SK-N-SH (cell line): ENCODE measurements around the gene TMEM87B. TPM values are rescaled to one million over a fixed set of nuclear protein-coding genes. Genes with fewer than 3 reads are reported as not detected.

ENCODE experiments used
- CTCF ChIA-PET: fragments of 300-600, 350-600 bp; formaldehyde crosslinking; extraction: SDS; loops from one replicate; lab custom pipeline; 2021; lab: Yijun Ruan, JAX
- POLR2A ChIA-PET: fragments of 350-600 bp; sonication (Branson Sonifier 250); formaldehyde crosslinking; extraction: SDS; loops from one replicate; lab custom pipeline; 2020; ENCODE audit warnings: antibody characterized with exemption, inconsistent platforms; lab: Yijun Ruan, JAX
- DNase-seq: peaks from one replicate; pipeline ENCODE4 v3.0.0; 2012
- H2AFZ ChIP-seq: fragments of 200-600 bp; sonication (generic); 2 replicates; pipeline ENCODE4 v1.8.1; 2016; ENCODE audit warnings: antibody characterized with exemption, mild to moderate bottlenecking, low read depth
- H3F3A ChIP-seq: fragments of 200-600 bp; sonication (generic); replicated peaks from 2 replicates; pipeline ENCODE3; 2016; ENCODE audit warnings: antibody characterized with exemption, mild to moderate bottlenecking; ENCODE audit not compliant: insufficient read depth
- H3K27ac ChIP-seq, 2 experiments: fragments of 200-500 bp in 1 of 2; fragments of 200-600 bp in 1 of 2; sonication (Bioruptor generic) in 1 of 2; sonication (generic), shearing (Covaris generic) in 1 of 2; 2 replicates each; pipeline versions ENCODE4 v1.5.1 to v1.6.1; 2014 to 2016; ENCODE audit warnings: low read depth in 2 of 2, inconsistent platforms in 1 of 2, low read length in 1 of 2, mild to moderate bottlenecking in 1 of 2, mixed read lengths in 1 of 2
- H3K27me3 ChIP-seq: fragments of 200-600 bp; sonication (generic), shearing (Covaris generic); 2 replicates; pipeline ENCODE4 v1.6.1; 2016; ENCODE audit warnings: mixed run types; ENCODE audit not compliant: insufficient read depth
- H3K36me3 ChIP-seq, 2 experiments: fragments of 200-500 bp in 1 of 2; fragments of 200-600 bp in 1 of 2; sonication (Bioruptor generic) in 1 of 2; sonication (generic) in 1 of 2; replicated peaks in 1 of 2; 2 replicates each; pipeline versions ENCODE3 to v1.5.1; 2014 to 2016; ENCODE audit warnings: low read length in 1 of 2, mild to moderate bottlenecking in 1 of 2; ENCODE audit not compliant: insufficient read depth in 2 of 2, control insufficient read depth in 1 of 2
- H3K4me1 ChIP-seq, 2 experiments: fragments of 200-500 bp in 1 of 2; fragments of 200-600 bp in 1 of 2; sonication (Bioruptor generic) in 1 of 2; sonication (generic), shearing (Covaris generic) in 1 of 2; 2 replicates each; pipeline versions ENCODE4 v1.5.1 to v1.6.1; 2014 to 2016; ENCODE audit warnings: low read depth in 1 of 2, low read length in 1 of 2, mixed run types in 1 of 2; ENCODE audit not compliant: insufficient read depth in 2 of 2, control insufficient read depth in 1 of 2
- H3K4me2 ChIP-seq: fragments of 200-600 bp; sonication (generic), shearing (Covaris generic); 2 replicates; pipeline ENCODE4 v1.6.1; 2017; ENCODE audit warnings: mixed run types
- H3K4me3 ChIP-seq, 2 experiments: fragments of 200-500 bp in 1 of 2; fragments of 200-600 bp in 1 of 2; sonication (Bioruptor generic) in 1 of 2; sonication (generic), shearing (Covaris generic) in 1 of 2; 2 replicates each; pipeline versions ENCODE4 v1.5.1 to v1.8.1; 2014 to 2016; ENCODE audit warnings: low read depth in 2 of 2, inconsistent platforms in 1 of 2, low read length in 1 of 2, mild to moderate bottlenecking in 1 of 2, mixed read lengths in 1 of 2, moderate library complexity in 1 of 2
- H3K79me2 ChIP-seq: fragments of 200-600 bp; sonication (generic); 2 replicates; pipeline ENCODE4 v1.8.1; 2017; ENCODE audit warnings: mild to moderate bottlenecking; ENCODE audit not compliant: insufficient read depth
- H3K9ac ChIP-seq: fragments of 200-600 bp; sonication (generic); 2 replicates; pipeline ENCODE4 v1.6.1; 2017; ENCODE audit warnings: mixed run types
- H3K9me2 ChIP-seq: fragments of 200-600 bp; sonication (generic); 2 replicates; pipeline ENCODE4 v1.6.1; 2017; ENCODE audit warnings: mixed run types
- H3K9me3 ChIP-seq: fragments of 200-600 bp; sonication (generic); 2 replicates; pipeline ENCODE4 v1.6.1; 2017; ENCODE audit warnings: mixed run types, mild to moderate bottlenecking, moderate library complexity
- H4K20me1 ChIP-seq: fragments of 200-600 bp; sonication (generic); 2 replicates; pipeline ENCODE4 v1.6.1; 2017; ENCODE audit warnings: mild to moderate bottlenecking, mixed run types; ENCODE audit not compliant: insufficient read depth
- CHD2 ChIP-seq: fragments of 150-350 bp; IDR thresholded peaks from 2 replicates; pipeline ENCODE4 v1.6.1; 2018; ENCODE audit warnings: low read length; ENCODE audit not compliant: partially characterized antibody
- ELF1 ChIP-seq: IDR thresholded peaks from 2 replicates; pipeline ENCODE4 v1.4.0; 2012
- EP300 ChIP-seq, 2 experiments: IDR thresholded peaks; 2 replicates each; pipeline versions ENCODE4 v1.4.0 to v1.6.1; 2012; ENCODE audit warnings: borderline replicate concordance in 1 of 2, low read depth in 1 of 2, low read length in 1 of 2
- EZH2phosphoT487 ChIP-seq: fragments of 200-600 bp; sonication (generic); IDR thresholded peaks from 2 replicates; pipeline ENCODE4 v1.6.1; 2017; ENCODE audit warnings: low read depth, mixed run types, mild to moderate bottlenecking, antibody characterized with exemption, moderate library complexity, borderline replicate concordance
- FOXJ3 ChIP-seq: sonication (generic); formaldehyde crosslinking; IDR thresholded peaks from 2 replicates; pipeline ENCODE4 v1.5.1; 2020; ENCODE audit warnings: mild to moderate bottlenecking, missing genetic modification reagents
- FOXM1 ChIP-seq: IDR thresholded peaks from 2 replicates; pipeline ENCODE4 v1.4.0; 2012; ENCODE audit warnings: low read depth, mild to moderate bottlenecking
- GABPA ChIP-seq: IDR thresholded peaks from 2 replicates; pipeline ENCODE4 v1.4.0; 2012; ENCODE audit warnings: low read depth, mild to moderate bottlenecking
- GATA2 ChIP-seq: sonication (generic); formaldehyde crosslinking; IDR thresholded peaks from 2 replicates; pipeline ENCODE4 v1.5.0; 2020; ENCODE audit warnings: mild to moderate bottlenecking, missing genetic modification reagents
- JUND ChIP-seq: IDR thresholded peaks from 2 replicates; pipeline ENCODE4 v1.4.0; 2012
- MEF2A ChIP-seq: IDR thresholded peaks from 2 replicates; pipeline ENCODE4 v1.4.0; 2012; ENCODE audit warnings: low read depth, borderline replicate concordance
- NFIC ChIP-seq: IDR thresholded peaks from 2 replicates; pipeline ENCODE4 v1.4.0; 2012; ENCODE audit warnings: borderline replicate concordance
- NRF1 ChIP-seq: IDR thresholded peaks from 2 replicates; pipeline ENCODE4 v1.6.1; 2012; ENCODE audit warnings: low read depth, mild to moderate bottlenecking, low read length
- RAD21 ChIP-seq: IDR thresholded peaks from 2 replicates; pipeline ENCODE4 v1.6.1; 2012; ENCODE audit warnings: mild to moderate bottlenecking, low read length
- RFX5 ChIP-seq: IDR thresholded peaks from 2 replicates; pipeline ENCODE4 v1.6.1; 2012; ENCODE audit warnings: mild to moderate bottlenecking, improper control_type of control experiment, low read length
- TAF1 ChIP-seq: IDR thresholded peaks from 2 replicates; pipeline ENCODE4 v1.6.1; 2012; ENCODE audit warnings: low read depth, mild to moderate bottlenecking, low read length, moderate library complexity, borderline replicate concordance
- TCF12 ChIP-seq: IDR thresholded peaks from 2 replicates; pipeline ENCODE4 v1.4.0; 2012
- TEAD4 ChIP-seq: IDR thresholded peaks from 2 replicates; pipeline ENCODE4 v1.4.0; 2012; ENCODE audit warnings: mild to moderate bottlenecking, borderline replicate concordance; ENCODE audit not compliant: insufficient read depth
- YY1 ChIP-seq: IDR thresholded peaks from 2 replicates; pipeline ENCODE4 v1.4.0; 2012; ENCODE audit warnings: low read depth, mild to moderate bottlenecking
- WGBS: methylation state at CpG from one replicate; pipeline ENCODE4 v1.1.6; 2017; ENCODE audit warnings: low lambda C conversion rate; 5-methylcytosine and 5-hydroxymethylcytosine counted together
- polyA plus RNA-seq, 3 experiments: library from polyadenylated mRNA; depleted of rRNA; stranded (reverse); fragments of >200 nt; gene quantifications; 2 replicates each; pipeline ENCODE4 v1.2.3, GENCODE V29; 2012
- TF ChIP-seq, protein P1 (sequence below): fragments of 150-350 bp; IDR thresholded peaks from 2 replicates; pipeline ENCODE4 v1.6.1; 2016; ENCODE audit warnings: mild to moderate bottlenecking, low read depth, low read length
- TF ChIP-seq, protein P2 (sequence below): fragments of 150-350 bp; IDR thresholded peaks from 2 replicates; pipeline ENCODE4 v1.6.1; 2017; ENCODE audit warnings: antibody characterized with exemption, low read length, low read depth, borderline replicate concordance
- TF ChIP-seq, protein P3 (sequence below): IDR thresholded peaks from 2 replicates; pipeline ENCODE4 v1.4.0; 2012; ENCODE audit warnings: low read depth
- TF ChIP-seq, protein P4 (sequence below): IDR thresholded peaks from 2 replicates; pipeline ENCODE4 v1.6.1; 2012; ENCODE audit warnings: mild to moderate bottlenecking, low read depth, low read length, moderate library complexity
- TF ChIP-seq, protein P5 (sequence below): IDR thresholded peaks from 2 replicates; pipeline ENCODE4 v1.4.0; 2012; ENCODE audit warnings: low read depth, borderline replicate concordance
- TF ChIP-seq, protein P6 (sequence below): IDR thresholded peaks from 2 replicates; pipeline ENCODE4; 2012

TMEM87B gene
- polyA plus RNA-seq, 1 of the 3 experiments (the other 2 are of a cell fraction) = 7.9 TPM

DNA sequence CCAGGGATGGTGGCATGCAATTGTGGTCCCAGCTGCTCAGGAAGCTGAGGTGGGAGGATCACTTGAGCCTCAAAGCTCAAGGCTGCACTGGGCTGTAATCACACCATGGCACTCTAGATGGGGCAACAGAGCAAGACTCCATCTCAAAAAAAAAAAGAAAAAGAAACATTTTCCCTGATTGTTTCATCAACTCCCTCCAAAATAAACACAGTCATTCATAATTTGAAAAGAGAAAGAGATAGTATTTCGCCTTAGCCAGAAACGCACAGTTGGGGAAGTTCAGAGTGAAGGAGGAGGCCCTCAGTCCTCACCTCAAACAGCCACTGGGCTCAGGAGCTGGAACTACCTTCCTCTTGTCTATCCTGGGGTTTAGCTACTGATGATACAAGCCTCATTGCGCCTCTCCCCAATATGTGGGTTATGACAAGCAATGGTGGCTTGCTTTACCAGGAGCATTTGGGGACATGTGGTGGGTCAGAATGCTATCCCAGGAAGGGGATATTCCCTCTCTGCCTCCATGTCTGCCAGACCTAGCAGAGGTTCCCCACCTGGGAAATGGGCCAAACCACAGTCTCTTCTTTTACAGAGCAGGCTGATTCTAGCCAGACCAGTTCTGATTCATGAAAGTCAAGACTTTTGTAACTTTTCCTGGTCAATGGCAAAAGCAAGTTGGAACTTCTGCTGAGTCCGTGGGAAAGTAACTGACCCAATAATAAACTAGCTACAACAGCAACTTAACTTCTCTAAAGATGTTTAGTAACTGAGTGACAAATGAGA is 22.2 kb upstream of the TMEM87B start:
- CTCF ChIA-PET = interaction anchor here (0.7 kb wide), 1 partner anchor 135 kb away, joined by 3 read pairs; no protein-coding TSS in a partner anchor
- peak overlapping the region; percentile 23; the same call in 1 of the 2 replicates for H3K4me2 ChIP-seq
- no peak for TF ChIP-seq CHD2
- no peak for TF ChIP-seq FOXJ3 (CRISPR knock-in tag)
- no peak for TF ChIP-seq YY1
- TF ChIP-seq ELF1 = no peak
- no peak for TF ChIP-seq RFX5
- TF ChIP-seq TCF12 = peak; percentile 93
- TF ChIP-seq, protein P1, sequence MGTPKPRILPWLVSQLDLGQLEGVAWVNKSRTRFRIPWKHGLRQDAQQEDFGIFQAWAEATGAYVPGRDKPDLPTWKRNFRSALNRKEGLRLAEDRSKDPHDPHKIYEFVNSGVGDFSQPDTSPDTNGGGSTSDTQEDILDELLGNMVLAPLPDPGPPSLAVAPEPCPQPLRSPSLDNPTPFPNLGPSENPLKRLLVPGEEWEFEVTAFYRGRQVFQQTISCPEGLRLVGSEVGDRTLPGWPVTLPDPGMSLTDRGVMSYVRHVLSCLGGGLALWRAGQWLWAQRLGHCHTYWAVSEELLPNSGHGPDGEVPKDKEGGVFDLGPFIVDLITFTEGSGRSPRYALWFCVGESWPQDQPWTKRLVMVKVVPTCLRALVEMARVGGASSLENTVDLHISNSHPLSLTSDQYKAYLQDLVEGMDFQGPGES = no peak
- TF ChIP-seq NRF1 = no peak
- 0 out of 2 replicates have a peak, but pooled peaks have one; percentile 21 for TF ChIP-seq TEAD4
- peak; percentile 94 for TF ChIP-seq NFIC
- TF ChIP-seq, protein P2, sequence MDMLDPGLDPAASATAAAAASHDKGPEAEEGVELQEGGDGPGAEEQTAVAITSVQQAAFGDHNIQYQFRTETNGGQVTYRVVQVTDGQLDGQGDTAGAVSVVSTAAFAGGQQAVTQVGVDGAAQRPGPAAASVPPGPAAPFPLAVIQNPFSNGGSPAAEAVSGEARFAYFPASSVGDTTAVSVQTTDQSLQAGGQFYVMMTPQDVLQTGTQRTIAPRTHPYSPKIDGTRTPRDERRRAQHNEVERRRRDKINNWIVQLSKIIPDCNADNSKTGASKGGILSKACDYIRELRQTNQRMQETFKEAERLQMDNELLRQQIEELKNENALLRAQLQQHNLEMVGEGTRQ = no peak
- TF ChIP-seq RAD21 = no peak
- TF ChIP-seq, protein P3, sequence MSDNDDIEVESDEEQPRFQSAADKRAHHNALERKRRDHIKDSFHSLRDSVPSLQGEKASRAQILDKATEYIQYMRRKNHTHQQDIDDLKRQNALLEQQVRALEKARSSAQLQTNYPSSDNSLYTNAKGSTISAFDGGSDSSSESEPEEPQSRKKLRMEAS = peak; percentile 19; the same call in 1 of the 2 replicates
- TF ChIP-seq EP300 (IDR thresholded peaks at IDR 0.05; ENCODE audit: borderline replicate concordance in 1 of 2, low read depth in 1 of 2, low read length in 1 of 2) = peak in 1 of 2 experiments; percentile 35; a peak in 1 of 4 replicates
- no peak for TF ChIP-seq MEF2A
- no peak for TF ChIP-seq FOXM1
- TF ChIP-seq, protein P4, sequence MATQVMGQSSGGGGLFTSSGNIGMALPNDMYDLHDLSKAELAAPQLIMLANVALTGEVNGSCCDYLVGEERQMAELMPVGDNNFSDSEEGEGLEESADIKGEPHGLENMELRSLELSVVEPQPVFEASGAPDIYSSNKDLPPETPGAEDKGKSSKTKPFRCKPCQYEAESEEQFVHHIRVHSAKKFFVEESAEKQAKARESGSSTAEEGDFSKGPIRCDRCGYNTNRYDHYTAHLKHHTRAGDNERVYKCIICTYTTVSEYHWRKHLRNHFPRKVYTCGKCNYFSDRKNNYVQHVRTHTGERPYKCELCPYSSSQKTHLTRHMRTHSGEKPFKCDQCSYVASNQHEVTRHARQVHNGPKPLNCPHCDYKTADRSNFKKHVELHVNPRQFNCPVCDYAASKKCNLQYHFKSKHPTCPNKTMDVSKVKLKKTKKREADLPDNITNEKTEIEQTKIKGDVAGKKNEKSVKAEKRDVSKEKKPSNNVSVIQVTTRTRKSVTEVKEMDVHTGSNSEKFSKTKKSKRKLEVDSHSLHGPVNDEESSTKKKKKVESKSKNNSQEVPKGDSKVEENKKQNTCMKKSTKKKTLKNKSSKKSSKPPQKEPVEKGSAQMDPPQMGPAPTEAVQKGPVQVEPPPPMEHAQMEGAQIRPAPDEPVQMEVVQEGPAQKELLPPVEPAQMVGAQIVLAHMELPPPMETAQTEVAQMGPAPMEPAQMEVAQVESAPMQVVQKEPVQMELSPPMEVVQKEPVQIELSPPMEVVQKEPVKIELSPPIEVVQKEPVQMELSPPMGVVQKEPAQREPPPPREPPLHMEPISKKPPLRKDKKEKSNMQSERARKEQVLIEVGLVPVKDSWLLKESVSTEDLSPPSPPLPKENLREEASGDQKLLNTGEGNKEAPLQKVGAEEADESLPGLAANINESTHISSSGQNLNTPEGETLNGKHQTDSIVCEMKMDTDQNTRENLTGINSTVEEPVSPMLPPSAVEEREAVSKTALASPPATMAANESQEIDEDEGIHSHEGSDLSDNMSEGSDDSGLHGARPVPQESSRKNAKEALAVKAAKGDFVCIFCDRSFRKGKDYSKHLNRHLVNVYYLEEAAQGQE = no peak
- no peak for TF ChIP-seq EZH2phosphoT487
- TF ChIP-seq, protein P5, sequence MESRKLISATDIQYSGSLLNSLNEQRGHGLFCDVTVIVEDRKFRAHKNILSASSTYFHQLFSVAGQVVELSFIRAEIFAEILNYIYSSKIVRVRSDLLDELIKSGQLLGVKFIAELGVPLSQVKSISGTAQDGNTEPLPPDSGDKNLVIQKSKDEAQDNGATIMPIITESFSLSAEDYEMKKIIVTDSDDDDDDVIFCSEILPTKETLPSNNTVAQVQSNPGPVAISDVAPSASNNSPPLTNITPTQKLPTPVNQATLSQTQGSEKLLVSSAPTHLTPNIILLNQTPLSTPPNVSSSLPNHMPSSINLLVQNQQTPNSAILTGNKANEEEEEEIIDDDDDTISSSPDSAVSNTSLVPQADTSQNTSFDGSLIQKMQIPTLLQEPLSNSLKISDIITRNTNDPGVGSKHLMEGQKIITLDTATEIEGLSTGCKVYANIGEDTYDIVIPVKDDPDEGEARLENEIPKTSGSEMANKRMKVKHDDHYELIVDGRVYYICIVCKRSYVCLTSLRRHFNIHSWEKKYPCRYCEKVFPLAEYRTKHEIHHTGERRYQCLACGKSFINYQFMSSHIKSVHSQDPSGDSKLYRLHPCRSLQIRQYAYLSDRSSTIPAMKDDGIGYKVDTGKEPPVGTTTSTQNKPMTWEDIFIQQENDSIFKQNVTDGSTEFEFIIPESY = no peak
- peak; percentile 66 for TF ChIP-seq JUND
- TF ChIP-seq GATA2 (CRISPR knock-in tag) = no peak
- no peak for TF ChIP-seq GABPA
- TF ChIP-seq, protein P6, sequence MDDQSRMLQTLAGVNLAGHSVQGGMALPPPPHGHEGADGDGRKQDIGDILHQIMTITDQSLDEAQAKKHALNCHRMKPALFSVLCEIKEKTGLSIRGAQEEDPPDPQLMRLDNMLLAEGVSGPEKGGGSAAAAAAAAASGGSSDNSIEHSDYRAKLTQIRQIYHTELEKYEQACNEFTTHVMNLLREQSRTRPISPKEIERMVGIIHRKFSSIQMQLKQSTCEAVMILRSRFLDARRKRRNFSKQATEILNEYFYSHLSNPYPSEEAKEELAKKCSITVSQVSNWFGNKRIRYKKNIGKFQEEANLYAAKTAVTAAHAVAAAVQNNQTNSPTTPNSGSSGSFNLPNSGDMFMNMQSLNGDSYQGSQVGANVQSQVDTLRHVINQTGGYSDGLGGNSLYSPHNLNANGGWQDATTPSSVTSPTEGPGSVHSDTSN = peak; percentile 74
- no peak for TF ChIP-seq TAF1

More for the DNA sequence above, 22.2 kb upstream of the TMEM87B start:
- peaks cover 7 to 11% of the 10 kb centered on the region in 2 experiments; a peak in 3 of 4 replicates for H3K4me1 ChIP-seq
- no peak overlapping the region for H2AFZ ChIP-seq
- H3K9me2 ChIP-seq = no peaks in the 10 kb centered on the region
- H3K4me3 ChIP-seq = no peak overlapping the region
- H3K9ac ChIP-seq = no peak overlapping the region
- H4K20me1 ChIP-seq = no peaks in the 10 kb centered on the region; the same call in 1 of the 2 replicates
- 43% methylated on average over 3 of the region's 4 CpGs for WGBS
- H3K9me3 ChIP-seq = no peaks in the 10 kb centered on the region
- no peaks in the 10 kb centered on the region for H3K79me2 ChIP-seq
- no peaks in the 10 kb centered on the region for H3K36me3 ChIP-seq
- POLR2A ChIA-PET = no interaction called here
- no peaks in the 10 kb centered on the region for H3K27me3 ChIP-seq
- peaks cover 32% of the 10 kb centered on the region for H3F3A ChIP-seq
- H3K27ac ChIP-seq = peak overlapping the region in 1 of 2 experiments; percentile 73; a peak in 2 of 4 replicates
- DNase-seq = no peak
